ENCODE results near the gene MRGPRG. TPM values are rescaled to one million over a fixed set of nuclear protein-coding genes. Genes with fewer than 3 reads are reported as not detected.

Gene MRGPRG
- total and polyA plus RNA-seq, 4 donors = not detected

GRCh38 chr11:3207526-3208189 is 11.0 kb downstream of the MRGPRG start:
- DNase-seq = no peak
- WGBS, 2 donors = 85 to 90% methylated on average over 8 of the region's 8 CpGs
- H3K27me3 ChIP-seq (ENCODE audit: control insufficient read depth in 3 of 3, insufficient read depth in 3 of 3, low read length in 2 of 3) = peaks cover 0 to 14% (median 8%) of the 10 kb centered on the region in 3 donors
- H3K4me3 ChIP-seq = no peak overlapping the region
- peaks cover 0 to 12% (median 5%) of the 10 kb centered on the region in 5 donors for H3K4me1 ChIP-seq (ENCODE audit: control insufficient read depth in 5 of 5, insufficient read depth in 5 of 5, low read length in 5 of 5)
- peaks cover 0 to 6% (median 0%) of the 10 kb centered on the region in 4 donors for H3K9me3 ChIP-seq (ENCODE audit: control insufficient read depth in 4 of 4, insufficient read depth in 3 of 4, low read length in 3 of 4)
- H3K36me3 ChIP-seq (ENCODE audit: control insufficient read depth in 4 of 4, insufficient read depth in 4 of 4, low read length in 4 of 4) = no peaks in the 10 kb centered on the region
- H3K27ac ChIP-seq (ENCODE audit: low read depth in 1 of 2, low read length in 1 of 2) = no peak overlapping the region
- no peak overlapping the region for H3K9ac ChIP-seq (ENCODE audit: insufficient read depth in 1 of 2, low read length in 2 of 2)
- TF ChIP-seq, protein P1, sequence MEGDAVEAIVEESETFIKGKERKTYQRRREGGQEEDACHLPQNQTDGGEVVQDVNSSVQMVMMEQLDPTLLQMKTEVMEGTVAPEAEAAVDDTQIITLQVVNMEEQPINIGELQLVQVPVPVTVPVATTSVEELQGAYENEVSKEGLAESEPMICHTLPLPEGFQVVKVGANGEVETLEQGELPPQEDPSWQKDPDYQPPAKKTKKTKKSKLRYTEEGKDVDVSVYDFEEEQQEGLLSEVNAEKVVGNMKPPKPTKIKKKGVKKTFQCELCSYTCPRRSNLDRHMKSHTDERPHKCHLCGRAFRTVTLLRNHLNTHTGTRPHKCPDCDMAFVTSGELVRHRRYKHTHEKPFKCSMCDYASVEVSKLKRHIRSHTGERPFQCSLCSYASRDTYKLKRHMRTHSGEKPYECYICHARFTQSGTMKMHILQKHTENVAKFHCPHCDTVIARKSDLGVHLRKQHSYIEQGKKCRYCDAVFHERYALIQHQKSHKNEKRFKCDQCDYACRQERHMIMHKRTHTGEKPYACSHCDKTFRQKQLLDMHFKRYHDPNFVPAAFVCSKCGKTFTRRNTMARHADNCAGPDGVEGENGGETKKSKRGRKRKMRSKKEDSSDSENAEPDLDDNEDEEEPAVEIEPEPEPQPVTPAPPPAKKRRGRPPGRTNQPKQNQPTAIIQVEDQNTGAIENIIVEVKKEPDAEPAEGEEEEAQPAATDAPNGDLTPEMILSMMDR (IDR thresholded peaks at IDR 0.05; ENCODE audit: control extremely low read depth, extremely low read depth) = no peak
- no peak for ATAC-seq (ENCODE audit: insufficient read depth, low FRiP score)

- ATAC-seq (ENCODE audit: insufficient read depth, low FRiP score) (no peak), DNase-seq (no peak)
- TF ChIP-seq, protein P1 (IDR thresholded peaks at IDR 0.05; ENCODE audit: control extremely low read depth, extremely low read depth) = no peak
- Histone ChIP-seq H3K27me3 (ENCODE audit: control insufficient read depth in 3 of 3, insufficient read depth in 3 of 3, low read length in 2 of 3) (peaks cover 0 to 22% (median 12%) of the 10 kb centered on the region in 3 donors), H3K9ac (ENCODE audit: insufficient read depth in 1 of 2, low read length in 2 of 2) (no peak overlapping the region), H3K9me3 (ENCODE audit: control insufficient read depth in 4 of 4, insufficient read depth in 3 of 4, low read length in 3 of 4) (peaks cover 0 to 6% (median 1%) of the 10 kb centered on the region in 4 donors), H3K27ac (ENCODE audit: low read depth in 1 of 2, low read length in 1 of 2) (no peak overlapping the region), H3K4me1 (ENCODE audit: control insufficient read depth in 5 of 5, insufficient read depth in 5 of 5, low read length in 5 of 5) (peaks cover 0 to 12% (median 5%) of the 10 kb centered on the region in 5 donors), H3K4me3 (no peak overlapping the region), H3K36me3 (ENCODE audit: control insufficient read depth in 4 of 4, insufficient read depth in 4 of 4, low read length in 4 of 4) (no peaks in the 10 kb centered on the region)
- 100% methylated on average over 1 of the region's 1 CpG for WGBS, 2 donors
These were observed 11.8 kb downstream of the MRGPRG start for GRCh38 chr11:3206922-3207204.

GRCh38 chr11:3206156-3206921 is 12.3 kb downstream of the MRGPRG start:
- no peak overlapping the region for H3K4me3 ChIP-seq
- ATAC-seq (ENCODE audit: insufficient read depth, low FRiP score) = no peak
- TF ChIP-seq, protein P1 (IDR thresholded peaks at IDR 0.05; ENCODE audit: control extremely low read depth, extremely low read depth) = no peak
- H3K27ac ChIP-seq (ENCODE audit: low read depth in 1 of 2, low read length in 1 of 2) = no peak overlapping the region
- H3K9me3 ChIP-seq (ENCODE audit: control insufficient read depth in 4 of 4, insufficient read depth in 3 of 4, low read length in 3 of 4) = peaks cover 0 to 4% (median 1%) of the 10 kb centered on the region in 4 donors
- H3K9ac ChIP-seq (ENCODE audit: insufficient read depth in 1 of 2, low read length in 2 of 2) = no peak overlapping the region
- H3K4me1 ChIP-seq (ENCODE audit: control insufficient read depth in 5 of 5, insufficient read depth in 5 of 5, low read length in 5 of 5) = peaks cover 0 to 12% (median 5%) of the 10 kb centered on the region in 5 donors
- 69 to 88% methylated on average over 8 of the region's 8 CpGs for WGBS, 2 donors
- peaks cover 0 to 24% (median 13%) of the 10 kb centered on the region in 3 donors for H3K27me3 ChIP-seq (ENCODE audit: control insufficient read depth in 3 of 3, insufficient read depth in 3 of 3, low read length in 2 of 3)
- H3K36me3 ChIP-seq (ENCODE audit: control insufficient read depth in 4 of 4, insufficient read depth in 4 of 4, low read length in 4 of 4) = no peaks in the 10 kb centered on the region
- DNase-seq = no peak
